Tibial nerve (tissue), 4 donors: ENCODE data around the gene ADAM19. TPM values are rescaled to one million over a fixed set of nuclear protein-coding genes. Genes with fewer than 3 reads are reported as not detected.

Source experiments
- DNase-seq, 2 donors: peaks; one replicate each; pipeline ENCODE4 v3.0.0-alpha.2; 2019; ENCODE audit warnings: low spot score in 2 of 2
- H3K27ac ChIP-seq, 4 donors: fragments of 200-600 bp; sonication (generic) in 3 of 4; one replicate each; pipeline ENCODE4 v1.5.1; 2017 to 2019; ENCODE audit warnings: mild to moderate bottlenecking in 1 of 4
- H3K27me3 ChIP-seq, 2 donors: fragments of 200-600 bp; sonication (generic) in 1 of 2; one replicate each; pipeline versions ENCODE4 v1.5.1 to v1.6.0; 2017 to 2019
- H3K36me3 ChIP-seq, 3 donors: fragments of 200-600 bp; sonication (generic); one replicate each; pipeline ENCODE4 v1.5.1; 2018 to 2019
- H3K4me1 ChIP-seq, 4 donors: fragments of 200-600 bp; sonication (generic) in 3 of 4; one replicate each; pipeline ENCODE4 v1.5.1; 2017 to 2019
- H3K4me3 ChIP-seq, 4 donors: fragments of 200-600 bp; sonication (generic) in 3 of 4; one replicate each; pipeline ENCODE4 v1.5.1; 2017 to 2019; ENCODE audit warnings: mild to moderate bottlenecking in 1 of 4, moderate library complexity in 1 of 4
- H3K9me3 ChIP-seq, 4 donors: fragments of 200-600 bp; sonication (generic) in 3 of 4; one replicate each; pipeline ENCODE4 v1.5.1; 2017 to 2019
- CTCF ChIP-seq, 5 experiments: fragments of 200-600 bp in 3 of 5; fragments of 450-650 bp in 2 of 5; sonication (generic) in 3 of 5; IDR thresholded peaks; one replicate each; pipeline ENCODE4 v1.5.1; 2016 to 2019; ENCODE audit warnings: antibody characterized with exemption in 5 of 5, mild to moderate bottlenecking in 3 of 5, moderate library complexity in 2 of 5
- EP300 ChIP-seq, 2 donors: sonication (generic); formaldehyde crosslinking; IDR thresholded peaks; one replicate each; pipeline ENCODE4 v1.6.1; 2017; ENCODE audit warnings: antibody characterized with exemption in 2 of 2, mild to moderate bottlenecking in 1 of 2
- POLR2A ChIP-seq, 2 donors: fragments of 450-650 bp; IDR thresholded peaks; one replicate each; pipeline ENCODE4 v1.6.1; 2017; ENCODE audit warnings: antibody characterized with exemption in 2 of 2, mild to moderate bottlenecking in 2 of 2, moderate library complexity in 2 of 2
- WGBS, 2 donors: methylation state at CpG; one replicate each; pipeline ENCODE4 v1.1.5; 2018; 5-methylcytosine and 5-hydroxymethylcytosine counted together
- total RNA-seq, 4 donors: library from RNA; depleted of rRNA; stranded (reverse); fragments of >200 nt; gene quantifications; one replicate each; pipeline ENCODE4 v1.1.0, GENCODE V29; 2016

Gene ADAM19
- total RNA-seq, 4 donors from 2014 or later, result 7.2 to 13.2 (median 9.5) TPM

GRCh38 chr5:157608972-157609565 lies 33.5 kb upstream of the ADAM19 start:
- no peaks in the 10 kb centered on the region for H3K36me3 ChIP-seq
- H3K9me3 ChIP-seq, result no peaks in the 10 kb centered on the region
- DNase-seq, result no peak
- no peak overlapping the region for H3K27ac ChIP-seq
- TF ChIP-seq POLR2A (IDR thresholded peaks at IDR 0.05) (no peak), EP300 (IDR thresholded peaks at IDR 0.05) (no peak), CTCF (IDR thresholded peaks at IDR 0.05) (no peak)
- no peaks in the 10 kb centered on the region for H3K27me3 ChIP-seq
- no peaks in the 10 kb centered on the region for H3K4me1 ChIP-seq
- H3K4me3 ChIP-seq, result no peak overlapping the region
- WGBS, 2 donors, result 61 to 62% methylated on average over 8 of the region's 8 CpGs

- H3K27me3 ChIP-seq, result no peaks in the 10 kb centered on the region
- no peak for DNase-seq
- H3K9me3 ChIP-seq, result no peaks in the 10 kb centered on the region
- 55 to 72% methylated on average over 7 of the region's 7 CpGs for WGBS, 2 donors
- no peak overlapping the region for H3K27ac ChIP-seq
- H3K36me3 ChIP-seq, result no peaks in the 10 kb centered on the region
- peaks cover 0 to 5% (median 0%) of the 10 kb centered on the region in 4 donors for H3K4me1 ChIP-seq
- no peak overlapping the region for H3K4me3 ChIP-seq
- TF ChIP-seq EP300 (IDR thresholded peaks at IDR 0.05) (no peak), POLR2A (IDR thresholded peaks at IDR 0.05) (no peak), CTCF (IDR thresholded peaks at IDR 0.05) (no peak)
These were observed 32.0 kb upstream of the ADAM19 start for GRCh38 chr5:157607371-157608161.

GRCh38 chr5:157606046-157606445 lies 30.5 kb upstream of the ADAM19 start:
- no peak overlapping the region for H3K4me3 ChIP-seq
- no peaks in the 10 kb centered on the region for H3K9me3 ChIP-seq
- DNase-seq, result no peak
- peaks cover 0 to 5% (median 0%) of the 10 kb centered on the region in 4 donors for H3K4me1 ChIP-seq
- no peaks in the 10 kb centered on the region for H3K36me3 ChIP-seq
- TF ChIP-seq POLR2A (IDR thresholded peaks at IDR 0.05), result no peak
- no peak overlapping the region for H3K27ac ChIP-seq
- 95 to 100% methylated on average over 2 of the region's 2 CpGs for WGBS, 2 donors
- H3K27me3 ChIP-seq, result no peaks in the 10 kb centered on the region

GRCh38 chr5:157603333-157604190 lies 28.0 kb upstream of the ADAM19 start:
- no peaks in the 10 kb centered on the region for H3K36me3 ChIP-seq
- H3K4me3 ChIP-seq, result no peak overlapping the region
- DNase-seq, result no peak
- peaks cover 0 to 5% (median 0%) of the 10 kb centered on the region in 4 donors for H3K4me1 ChIP-seq
- WGBS, 2 donors, result 68 to 71% methylated on average over 12 of the region's 12 CpGs
- no peak overlapping the region for H3K27ac ChIP-seq
- TF ChIP-seq EP300 (IDR thresholded peaks at IDR 0.05) (no peak), CTCF (IDR thresholded peaks at IDR 0.05) (no peak), POLR2A (IDR thresholded peaks at IDR 0.05) (no peak)
- H3K27me3 ChIP-seq, result no peaks in the 10 kb centered on the region
- no peaks in the 10 kb centered on the region for H3K9me3 ChIP-seq

- Histone ChIP-seq H3K9me3 (no peaks in the 10 kb centered on the region), H3K4me1 (peaks cover 0 to 5% (median 0%) of the 10 kb centered on the region in 4 donors), H3K27ac (no peak overlapping the region), H3K4me3 (no peak overlapping the region), H3K27me3 (no peaks in the 10 kb centered on the region), H3K36me3 (no peaks in the 10 kb centered on the region)
- 87 to 89% methylated on average over 4 of the region's 4 CpGs for WGBS, 2 donors
- no peak for TF ChIP-seq EP300 (IDR thresholded peaks at IDR 0.05)
- TF ChIP-seq CTCF (IDR thresholded peaks at IDR 0.05), result no peak
- TF ChIP-seq POLR2A (IDR thresholded peaks at IDR 0.05), result no peak
- no peak for DNase-seq
These were observed 26.9 kb upstream of the ADAM19 start for GRCh38 chr5:157602505-157602904.
